Neural cell (in vitro differentiated cells): ENCODE measurements around the gene GMIP. TPM values are rescaled to one million over a fixed set of nuclear protein-coding genes. Genes with fewer than 3 reads are reported as not detected.

Experiments
- H2AFZ ChIP-seq: fragments of 200-600, 300-800 bp; sonication (generic), shearing (Covaris generic); 2 replicates; pipeline ENCODE4 v1.6.0; 2014; ENCODE audit warnings: low read depth, mild to moderate bottlenecking, antibody characterized with exemption, low read length, moderate library complexity
- H3F3A ChIP-seq: fragments of 200-600 bp; shearing (Covaris generic); 2 replicates; pipeline ENCODE4 v1.6.1; 2016; ENCODE audit warnings: mild to moderate bottlenecking, moderate library complexity, mixed read lengths, antibody characterized with exemption, low read length; ENCODE audit not compliant: insufficient read depth, poor library complexity, severe bottlenecking
- H3K27ac ChIP-seq: fragments of 200-600, 300-800 bp; sonication (generic), shearing (Covaris generic); 2 replicates; pipeline ENCODE4 v1.5.1; 2014; ENCODE audit warnings: mild to moderate bottlenecking, low read length, moderate library complexity
- H3K27me3 ChIP-seq: fragments of 300-800, 200-600 bp; sonication (generic), shearing (Covaris generic); 2 replicates; pipeline ENCODE4 v1.6.0; 2014; ENCODE audit warnings: mild to moderate bottlenecking, low read depth, low read length, moderate library complexity; ENCODE audit not compliant: insufficient read depth
- H3K36me3 ChIP-seq: fragments of 300-800, 200-600 bp; sonication (generic), shearing (Covaris generic); 2 replicates; pipeline ENCODE4 v1.5.1; 2014; ENCODE audit warnings: mild to moderate bottlenecking, antibody characterized with exemption, low read length, moderate library complexity; ENCODE audit not compliant: insufficient read depth
- H3K4me2 ChIP-seq: fragments of 300-800, 200-600 bp; sonication (generic), shearing (Covaris generic); 2 replicates; pipeline ENCODE4 v1.6.0; 2014; ENCODE audit warnings: mild to moderate bottlenecking, low read length
- H3K4me3 ChIP-seq: fragments of 300-800, 200-600 bp; sonication (generic), shearing (Covaris generic); 2 replicates; pipeline ENCODE4 v1.5.1; 2014; ENCODE audit warnings: mild to moderate bottlenecking, low read length, moderate library complexity
- H3K79me2 ChIP-seq: fragments of 200-600 bp; shearing (Covaris generic); replicated peaks from 2 replicates; pipeline ENCODE4 v1.6.0; 2014; ENCODE audit warnings: mild to moderate bottlenecking, low read length, moderate library complexity; ENCODE audit not compliant: insufficient read depth
- H3K9ac ChIP-seq: fragments of 300-800, 200-600 bp; sonication (generic), shearing (Covaris generic); 2 replicates; pipeline ENCODE4 v1.6.1; 2016; ENCODE audit warnings: mild to moderate bottlenecking, low read length, mixed read lengths
- H3K9me2 ChIP-seq: fragments of 200-600 bp; shearing (Covaris generic); 2 replicates; pipeline ENCODE4 v1.6.1; 2016; ENCODE audit warnings: mild to moderate bottlenecking, low read length, mixed read lengths; ENCODE audit not compliant: insufficient read depth
- H3K9me3 ChIP-seq: fragments of 200-600, 300-800 bp; sonication (generic), shearing (Covaris generic); 2 replicates; pipeline ENCODE4 v1.6.1; 2016; ENCODE audit warnings: mild to moderate bottlenecking, mixed run types, low read length, moderate library complexity, mixed read lengths
- H4K20me1 ChIP-seq: fragments of 200-600 bp; shearing (Covaris generic); 2 replicates; pipeline ENCODE4 v1.6.1; 2016; ENCODE audit warnings: mild to moderate bottlenecking, mixed run types; ENCODE audit not compliant: insufficient read depth
- EP300 ChIP-seq: fragments of 450-650 bp; conservative IDR thresholded peaks from 2 replicates; pipeline ENCODE4 v1.6.1; 2014; ENCODE audit warnings: antibody characterized with exemption, mild to moderate bottlenecking, moderate library complexity; ENCODE audit not compliant: poor library complexity, severe bottlenecking
- EZH2 ChIP-seq: fragments of 200-600, 300-800 bp; shearing (Covaris generic), sonication (generic); IDR thresholded peaks from 2 replicates; pipeline ENCODE4 v1.6.1; 2014; ENCODE audit warnings: antibody characterized with exemption, low read length, borderline replicate concordance, mild to moderate bottlenecking; ENCODE audit not compliant: insufficient read depth, poor library complexity, severe bottlenecking
- MXI1 ChIP-seq: fragments of 450-650 bp; conservative IDR thresholded peaks from 2 replicates; pipeline ENCODE4 v1.6.1; 2014; ENCODE audit warnings: antibody characterized with exemption, mild to moderate bottlenecking; ENCODE audit not compliant: poor library complexity, severe bottlenecking
- POLR2AphosphoS5 ChIP-seq: IDR thresholded peaks from 2 replicates; pipeline ENCODE4 v1.6.1; 2012
- RAD21 ChIP-seq: fragments of 450-650 bp; conservative IDR thresholded peaks from 2 replicates; pipeline ENCODE4 v1.6.1; 2014; ENCODE audit warnings: antibody characterized with exemption, mild to moderate bottlenecking, moderate library complexity
- SMC3 ChIP-seq: fragments of 450-650 bp; conservative IDR thresholded peaks from 2 replicates; pipeline ENCODE4 v1.6.1; 2014; ENCODE audit warnings: antibody characterized with exemption, mild to moderate bottlenecking, moderate library complexity; ENCODE audit not compliant: poor library complexity
- TAF1 ChIP-seq: IDR thresholded peaks from 2 replicates; pipeline ENCODE4 v1.6.1; 2012; ENCODE audit warnings: low read depth
- polyA plus RNA-seq: library from polyadenylated mRNA; depleted of rRNA; stranded (reverse); fragments of >200 nt; gene quantifications from 2 replicates; pipeline ENCODE4 v1.2.3, GENCODE V29; 2014
- TF ChIP-seq, protein P1 (sequence below): fragments of 450-650 bp; IDR thresholded peaks from 2 replicates; pipeline ENCODE4 v1.5.1; 2014; ENCODE audit warnings: antibody characterized with exemption, mild to moderate bottlenecking, moderate library complexity; ENCODE audit not compliant: poor library complexity, severe bottlenecking
- TF ChIP-seq, protein P2 (sequence below): IDR thresholded peaks from 2 replicates; pipeline ENCODE4 v1.6.1; 2012; ENCODE audit warnings: borderline replicate concordance

Gene GMIP
- polyA plus RNA-seq, 1 donor from 2014 or later, result 18.4 TPM

DNA sequence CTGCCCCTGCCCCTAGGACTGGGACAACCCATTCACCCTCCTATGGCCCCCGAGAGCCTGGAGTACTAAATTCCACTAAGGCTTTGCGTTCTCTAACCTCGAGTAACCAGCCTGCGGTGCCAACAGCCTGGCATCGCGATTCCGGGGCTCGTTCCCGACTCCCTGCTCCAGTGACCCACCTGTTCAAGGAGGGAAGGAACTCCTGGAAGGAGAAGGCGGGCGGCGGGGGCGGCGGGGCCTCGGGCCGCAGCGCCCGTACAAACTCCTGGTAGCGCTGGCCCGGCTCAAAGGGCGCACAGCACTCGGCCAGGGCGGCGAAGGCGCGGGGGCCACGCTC is 6.3 kb downstream of the GMIP start:
- Histone ChIP-seq H3K36me3 (no peaks in the 10 kb centered on the region), H3K79me2 (peaks cover under 1% of the 10 kb centered on the region)

DNA sequence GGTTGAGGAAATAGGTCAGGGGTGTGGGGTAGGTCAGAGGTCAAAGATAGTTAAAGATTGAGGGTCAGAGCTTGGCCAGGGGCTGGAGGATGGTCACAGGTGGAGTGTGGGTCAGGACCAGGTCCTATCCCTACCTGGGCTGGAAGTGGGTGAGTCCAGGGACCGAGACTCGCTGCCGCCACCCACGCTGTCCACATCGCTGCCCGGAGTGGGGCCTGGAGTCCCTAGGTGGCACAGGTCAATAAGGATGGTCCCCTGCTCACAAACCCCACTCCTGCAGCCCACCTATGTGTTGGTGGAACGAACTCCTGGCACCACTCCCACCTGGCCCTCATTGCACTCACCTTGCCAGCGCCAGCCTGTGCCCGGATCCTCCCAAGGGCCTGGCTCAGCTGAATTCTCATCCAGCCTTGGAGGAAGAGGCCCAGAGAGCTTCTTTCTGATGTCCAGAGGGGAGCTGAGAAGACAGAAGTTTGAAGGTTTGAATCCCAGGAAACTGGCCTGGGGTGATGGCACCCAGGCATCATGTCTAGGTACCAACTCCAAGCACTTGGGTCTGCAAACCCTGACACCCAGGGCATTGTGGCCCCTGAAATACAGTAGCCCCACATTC is 6.8 kb downstream of the GMIP start:
- H3K9me3 ChIP-seq, result no peaks in the 10 kb centered on the region
- no peaks in the 10 kb centered on the region for H3K27me3 ChIP-seq
- H2AFZ ChIP-seq, result no peak overlapping the region
- H3K4me2 ChIP-seq, result no peak overlapping the region
- no peaks in the 10 kb centered on the region for H3K36me3 ChIP-seq
- H3K79me2 ChIP-seq, result no peaks in the 10 kb centered on the region
- H4K20me1 ChIP-seq, result no peaks in the 10 kb centered on the region
- H3K9ac ChIP-seq, result no peak overlapping the region
- TF ChIP-seq, protein P1, sequence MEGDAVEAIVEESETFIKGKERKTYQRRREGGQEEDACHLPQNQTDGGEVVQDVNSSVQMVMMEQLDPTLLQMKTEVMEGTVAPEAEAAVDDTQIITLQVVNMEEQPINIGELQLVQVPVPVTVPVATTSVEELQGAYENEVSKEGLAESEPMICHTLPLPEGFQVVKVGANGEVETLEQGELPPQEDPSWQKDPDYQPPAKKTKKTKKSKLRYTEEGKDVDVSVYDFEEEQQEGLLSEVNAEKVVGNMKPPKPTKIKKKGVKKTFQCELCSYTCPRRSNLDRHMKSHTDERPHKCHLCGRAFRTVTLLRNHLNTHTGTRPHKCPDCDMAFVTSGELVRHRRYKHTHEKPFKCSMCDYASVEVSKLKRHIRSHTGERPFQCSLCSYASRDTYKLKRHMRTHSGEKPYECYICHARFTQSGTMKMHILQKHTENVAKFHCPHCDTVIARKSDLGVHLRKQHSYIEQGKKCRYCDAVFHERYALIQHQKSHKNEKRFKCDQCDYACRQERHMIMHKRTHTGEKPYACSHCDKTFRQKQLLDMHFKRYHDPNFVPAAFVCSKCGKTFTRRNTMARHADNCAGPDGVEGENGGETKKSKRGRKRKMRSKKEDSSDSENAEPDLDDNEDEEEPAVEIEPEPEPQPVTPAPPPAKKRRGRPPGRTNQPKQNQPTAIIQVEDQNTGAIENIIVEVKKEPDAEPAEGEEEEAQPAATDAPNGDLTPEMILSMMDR, result no peak
- TF ChIP-seq EZH2, result no peak
- TF ChIP-seq, protein P2, sequence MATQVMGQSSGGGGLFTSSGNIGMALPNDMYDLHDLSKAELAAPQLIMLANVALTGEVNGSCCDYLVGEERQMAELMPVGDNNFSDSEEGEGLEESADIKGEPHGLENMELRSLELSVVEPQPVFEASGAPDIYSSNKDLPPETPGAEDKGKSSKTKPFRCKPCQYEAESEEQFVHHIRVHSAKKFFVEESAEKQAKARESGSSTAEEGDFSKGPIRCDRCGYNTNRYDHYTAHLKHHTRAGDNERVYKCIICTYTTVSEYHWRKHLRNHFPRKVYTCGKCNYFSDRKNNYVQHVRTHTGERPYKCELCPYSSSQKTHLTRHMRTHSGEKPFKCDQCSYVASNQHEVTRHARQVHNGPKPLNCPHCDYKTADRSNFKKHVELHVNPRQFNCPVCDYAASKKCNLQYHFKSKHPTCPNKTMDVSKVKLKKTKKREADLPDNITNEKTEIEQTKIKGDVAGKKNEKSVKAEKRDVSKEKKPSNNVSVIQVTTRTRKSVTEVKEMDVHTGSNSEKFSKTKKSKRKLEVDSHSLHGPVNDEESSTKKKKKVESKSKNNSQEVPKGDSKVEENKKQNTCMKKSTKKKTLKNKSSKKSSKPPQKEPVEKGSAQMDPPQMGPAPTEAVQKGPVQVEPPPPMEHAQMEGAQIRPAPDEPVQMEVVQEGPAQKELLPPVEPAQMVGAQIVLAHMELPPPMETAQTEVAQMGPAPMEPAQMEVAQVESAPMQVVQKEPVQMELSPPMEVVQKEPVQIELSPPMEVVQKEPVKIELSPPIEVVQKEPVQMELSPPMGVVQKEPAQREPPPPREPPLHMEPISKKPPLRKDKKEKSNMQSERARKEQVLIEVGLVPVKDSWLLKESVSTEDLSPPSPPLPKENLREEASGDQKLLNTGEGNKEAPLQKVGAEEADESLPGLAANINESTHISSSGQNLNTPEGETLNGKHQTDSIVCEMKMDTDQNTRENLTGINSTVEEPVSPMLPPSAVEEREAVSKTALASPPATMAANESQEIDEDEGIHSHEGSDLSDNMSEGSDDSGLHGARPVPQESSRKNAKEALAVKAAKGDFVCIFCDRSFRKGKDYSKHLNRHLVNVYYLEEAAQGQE, result no peak
- TF ChIP-seq POLR2AphosphoS5, result no peak
- no peak for TF ChIP-seq MXI1
- TF ChIP-seq TAF1, result no peak
- no peak overlapping the region for H3K4me3 ChIP-seq
- H3F3A ChIP-seq, result no peaks in the 10 kb centered on the region
- no peak overlapping the region for H3K27ac ChIP-seq
- no peaks in the 10 kb centered on the region for H3K9me2 ChIP-seq

More for the DNA sequence above, 6.3 kb downstream of the GMIP start:
- Histone ChIP-seq H3K27ac (no peak overlapping the region), H3K9ac (no peak overlapping the region), H2AFZ (no peak overlapping the region), H3K27me3 (no peaks in the 10 kb centered on the region), H3K4me2 (no peak overlapping the region), H4K20me1 (no peaks in the 10 kb centered on the region), H3K4me3 (no peak overlapping the region), H3K9me2 (no peaks in the 10 kb centered on the region), H3K9me3 (no peaks in the 10 kb centered on the region), H3F3A (no peaks in the 10 kb centered on the region)
- TF ChIP-seq POLR2AphosphoS5, result no peak
- TF ChIP-seq RAD21, result no peak
- TF ChIP-seq, protein P1, result no peak
- no peak for TF ChIP-seq EP300
- TF ChIP-seq MXI1, result no peak
- TF ChIP-seq, protein P2, result no peak
- no peak for TF ChIP-seq TAF1
- no peak for TF ChIP-seq EZH2
- TF ChIP-seq SMC3, result no peak
